ENCODE measurements around the gene CCDC69. TPM values are rescaled to one million over a fixed set of nuclear protein-coding genes. Genes with fewer than 3 reads are reported as not detected.

CCDC69 gene
- total and polyA plus RNA-seq, 2 of the 8 experiments (the other 6 are each of a cell fraction or from before 2014, with no cell fraction given): 8.4 to 10.8 TPM

DNA sequence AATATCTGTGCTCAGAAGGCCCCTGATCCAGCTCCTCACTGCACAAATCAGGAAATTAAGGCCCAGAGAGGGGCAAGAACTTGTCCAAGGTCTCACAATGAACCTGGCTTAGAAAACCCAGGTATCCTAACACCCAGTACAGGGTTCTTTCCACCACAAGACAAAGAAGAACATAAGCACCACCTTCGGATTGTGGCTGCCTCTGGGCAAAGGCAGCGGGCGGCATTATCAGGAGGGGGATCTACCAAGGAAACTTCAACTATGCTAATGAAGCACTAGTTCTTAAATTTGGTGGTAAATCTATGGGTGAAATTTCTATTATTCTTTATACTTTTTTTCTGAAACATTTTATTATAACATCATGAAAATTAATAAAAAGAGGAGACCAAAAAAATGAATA lies 84.2 kb downstream of the CCDC69 start:
- Histone ChIP-seq H4K91ac (replicated peaks; ENCODE audit: insufficient read length, low read length) (no peak overlapping the region), H3K56ac (replicated peaks; ENCODE audit: insufficient read length, low read depth, low read length) (no peak overlapping the region), H3K36me3 (ENCODE audit: control insufficient read depth in 2 of 4, insufficient read depth in 4 of 4, low read length in 3 of 4) (peaks cover 0 to 31% (median 15%) of the 10 kb centered on the region in 4 experiments; a peak in 7 of 8 replicates), H4K5ac (ENCODE audit: insufficient read length, low read depth, low read length) (no peak overlapping the region), H3K23ac (ENCODE audit: insufficient read length) (no peak overlapping the region), H3K9ac (replicated peaks in 1 of 4; ENCODE audit: extremely low read depth in 1 of 4, low read depth in 3 of 4, low read length in 3 of 4) (no peak overlapping the region), H2AK5ac (ENCODE audit: low read depth, low read length) (no peak overlapping the region), H3K23me2 (ENCODE audit: low read depth, low read length) (no peaks in the 10 kb centered on the region), H2BK12ac (ENCODE audit: low read depth, low read length) (no peak overlapping the region), H3K14ac (ENCODE audit: insufficient read length) (no peak overlapping the region), H3K4me1 (replicated peaks in 1 of 4; ENCODE audit: control insufficient read depth in 3 of 4, insufficient read depth in 4 of 4, low read length in 3 of 4) (peaks cover 0 to 12% (median 7%) of the 10 kb centered on the region in 4 experiments; a peak in 5 of 7 replicates), H4K8ac (ENCODE audit: extremely low read depth, insufficient read depth, low read length) (no peak overlapping the region), H2BK20ac (ENCODE audit: low read length) (no peak overlapping the region), H3K79me2 (ENCODE audit: control insufficient read depth in 1 of 2, insufficient read depth in 2 of 2, low read length in 2 of 2) (no peaks in the 10 kb centered on the region), H2BK5ac (ENCODE audit: low read depth, low read length) (no peak overlapping the region), H3K27ac (ENCODE audit: low read depth, low read length) (no peak overlapping the region), H3K9me3 (ENCODE audit: insufficient read depth in 2 of 2, low read depth in 1 of 2, low read length in 1 of 2) (no peaks in the 10 kb centered on the region), H2BK120ac (replicated peaks; ENCODE audit: low read depth, low read length) (no peak overlapping the region), H2BK15ac (ENCODE audit: low read length) (no peak overlapping the region), H2AFZ (ENCODE audit: low read length) (no peak overlapping the region), H3K4ac (replicated peaks; ENCODE audit: insufficient read length, low read depth, low read length) (no peak overlapping the region), H3K79me1 (ENCODE audit: low read depth, low read length) (peaks cover 2% of the 10 kb centered on the region; the same call in 1 of the 2 replicates), H3K4me2 (ENCODE audit: insufficient read depth in 1 of 2, low read depth in 2 of 2, low read length in 2 of 2) (no peak overlapping the region), H3K27me3 (replicated peaks in 1 of 4; ENCODE audit: control insufficient read depth in 3 of 4, extremely low read depth in 1 of 4, insufficient read depth in 3 of 4, low read length in 3 of 4) (no peaks in the 10 kb centered on the region; a peak in 1 of 7 replicates), H4K20me1 (replicated peaks in 1 of 2; ENCODE audit: control insufficient read depth in 1 of 2, insufficient read depth in 2 of 2, low read length in 2 of 2) (peaks cover 0 to 6% of the 10 kb centered on the region in 2 experiments), H3K18ac (ENCODE audit: extremely low read depth, low read length) (no peak overlapping the region), H3K4me3 (ENCODE audit: extremely low read depth in 1 of 4, insufficient read depth in 2 of 4, low read depth in 3 of 4, low read length in 4 of 4) (no peak overlapping the region)
- CTCF ChIA-PET (ENCODE audit: partially characterized antibody): interaction anchor here (1.0 to 39.8 kb wide), 4 partner anchors 11 to 91 kb away, joined by 4 to 810 read pairs (median 56); partner anchors contain the start of gene ANXA6
- DNase-seq (ENCODE audit: low read depth in 1 of 2, low spot score in 2 of 2) (no peak), FAIRE-seq (no peak)
- POLR2A ChIA-PET (ENCODE audit: partially characterized antibody): interaction anchor here (0.8 kb wide), 1 partner anchor 11 kb away, joined by 5 read pairs; no protein-coding TSS in a partner anchor
- WGBS, 2 experiments (ENCODE audit: extremely low coverage in 1 of 2, insufficient coverage in 1 of 2, insufficient read length in 1 of 2, insufficient replicate concordance in 2 of 2, low coverage in 1 of 2, low lambda C conversion rate in 2 of 2, missing lambda C conversion rate in 1 of 2): 93% methylated on average over 3 of the region's 3 CpGs; no CpG with 5 or more reads in 1 of the 2 experiments
